Activated T-cell treated with anti-CD3 and anti-CD28 coated beads, Interleukin-2, amount 50 U/mL, for 1 hour (primary cell): Measurements from ENCODE around the gene GMDS.
"Not testable (repeated sequence)": the region's sequence is repeated elsewhere in the genome, so short reads cannot be mapped to it uniquely, and the experiment has no call there.

Source experiments
- DNase-seq: peaks from one replicate; pipeline ENCODE4 v3.0.0-alpha.2; 2020

Gene GMDS

DNA sequence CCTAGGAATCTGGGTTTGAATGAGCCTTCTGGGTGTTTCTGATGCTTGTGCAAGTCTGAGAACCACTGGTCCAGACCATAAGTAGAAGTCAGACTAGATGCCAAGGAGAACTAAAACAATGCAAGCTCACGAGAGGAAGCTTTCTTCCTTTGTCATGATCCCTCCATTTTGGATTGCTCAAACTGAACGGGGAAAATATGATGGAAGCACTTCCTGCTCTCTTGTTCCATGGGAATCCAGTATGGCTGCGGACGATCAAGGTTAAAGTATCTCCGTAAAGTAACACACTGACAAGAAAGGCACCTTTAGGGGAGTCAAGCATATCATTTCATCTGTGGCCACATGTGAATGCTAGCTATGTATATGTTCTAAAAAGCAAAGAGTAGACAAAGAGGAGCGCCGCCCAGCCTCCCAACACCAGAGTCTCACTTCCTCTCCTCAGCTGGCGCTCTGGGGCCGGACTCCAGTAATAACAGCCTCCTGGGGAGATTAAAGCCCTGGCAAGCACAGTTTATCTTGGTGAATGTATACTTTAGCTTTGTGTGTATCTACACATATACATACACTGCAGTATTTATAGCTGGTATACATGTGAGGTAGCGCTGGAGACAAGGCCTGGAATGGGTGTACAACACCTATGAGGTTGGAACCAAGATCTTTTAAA, 547.6 kb downstream of the GMDS start:
- no peak for DNase-seq

DNA sequence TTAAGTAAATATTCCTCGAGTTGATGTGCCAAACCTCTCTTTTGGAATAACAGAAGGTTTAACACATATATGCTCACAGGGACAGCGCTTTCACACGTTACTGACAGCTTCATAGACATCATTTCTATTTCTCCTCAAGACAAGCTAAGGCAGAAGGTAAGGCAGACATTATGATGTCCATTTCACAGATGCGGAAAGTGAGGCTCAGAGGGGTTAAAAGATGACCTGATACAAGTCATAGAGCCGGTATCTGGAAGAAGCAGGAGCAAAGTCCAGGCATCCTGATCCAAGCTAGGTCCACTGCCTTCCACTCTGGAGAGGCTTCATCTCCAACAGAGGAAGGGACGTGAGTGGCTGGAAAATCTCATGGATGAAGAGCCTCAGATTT, 548.9 kb downstream of the GMDS start:
- DNase-seq, result no peak

DNA sequence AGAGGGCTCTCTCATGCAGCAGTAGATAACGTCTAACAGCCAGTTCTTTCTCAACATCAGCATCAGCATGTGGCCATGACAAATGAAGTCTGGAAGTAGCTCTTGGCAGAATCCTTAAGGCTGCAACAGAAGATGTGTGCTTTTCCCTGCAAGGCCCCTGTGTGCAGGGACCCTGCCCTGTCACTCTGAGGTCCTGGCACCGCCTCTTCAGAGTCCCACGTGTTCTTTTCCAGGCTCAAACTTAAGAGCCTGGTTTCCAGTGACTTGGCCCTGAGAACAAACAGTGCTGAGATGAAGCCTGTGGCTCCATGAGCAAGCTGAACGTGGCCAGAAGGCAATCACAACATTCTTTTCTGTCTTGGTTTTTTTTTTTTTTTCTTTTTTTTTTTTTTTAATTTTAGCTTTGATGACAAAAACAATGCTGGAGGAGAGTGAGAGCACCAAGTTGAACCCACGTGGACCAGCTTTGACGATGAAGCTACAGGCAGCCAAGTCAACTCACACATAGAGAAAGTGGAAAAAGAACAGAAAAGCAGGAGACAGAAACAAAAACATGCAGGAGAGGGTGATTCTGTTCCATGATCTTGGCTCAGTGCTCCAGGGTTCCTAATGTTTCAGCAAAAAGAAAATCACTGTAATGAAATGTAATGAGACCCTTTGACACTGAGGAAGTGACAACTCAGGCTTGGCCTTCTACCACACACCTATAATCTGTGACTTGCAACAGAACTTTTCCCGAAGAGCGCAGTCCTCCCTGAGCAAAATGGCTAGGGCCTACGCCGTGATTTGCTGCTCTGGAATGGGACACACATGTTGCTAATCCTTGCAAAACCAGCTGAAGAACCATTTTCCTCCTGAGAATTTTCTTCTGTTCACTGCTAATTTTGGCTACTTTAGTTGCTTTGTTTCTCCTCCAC, 549.6 kb downstream of the GMDS start:
- DNase-seq, result no peak

DNA sequence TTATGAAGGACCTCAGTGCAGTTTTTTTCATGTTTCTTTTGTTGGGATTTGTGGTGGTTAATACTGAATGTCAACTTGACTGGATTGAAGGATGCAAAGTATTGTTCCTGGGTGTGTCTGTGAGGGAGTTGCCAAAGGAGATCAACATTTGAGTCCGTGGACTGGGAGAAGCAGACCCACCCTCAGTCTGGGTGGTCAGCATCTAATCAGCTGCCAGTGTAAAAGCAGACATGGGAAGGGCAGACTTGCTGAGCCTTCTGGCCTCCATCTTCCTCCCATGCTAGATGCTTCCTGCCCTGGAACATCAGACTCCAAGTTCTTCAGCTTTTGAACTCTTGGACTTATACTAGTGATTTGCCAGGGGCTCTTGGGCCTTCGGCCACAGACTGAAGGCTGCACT, 553.6 kb downstream of the GMDS start:
- DNase-seq, result not testable (repeated sequence)

DNA sequence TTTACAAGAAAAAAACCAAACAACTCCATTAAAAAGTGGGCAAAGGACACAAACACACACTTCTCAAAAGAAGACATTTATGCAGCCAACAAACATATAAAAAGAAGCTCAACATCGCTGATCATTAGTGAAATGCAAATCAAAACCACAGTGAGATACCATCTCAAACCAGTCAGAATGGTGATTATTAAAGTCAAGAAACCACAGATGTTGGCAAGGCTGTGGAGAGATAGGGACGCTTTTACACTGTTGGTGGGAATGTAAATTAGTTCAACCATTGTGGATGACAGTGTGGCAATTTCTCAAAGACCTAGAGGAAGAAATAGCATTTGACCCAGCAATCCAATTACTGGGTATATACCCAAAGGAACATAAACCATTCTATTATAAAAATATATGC, 554.7 kb downstream of the GMDS start:
- DNase-seq, result not testable (repeated sequence)

DNA sequence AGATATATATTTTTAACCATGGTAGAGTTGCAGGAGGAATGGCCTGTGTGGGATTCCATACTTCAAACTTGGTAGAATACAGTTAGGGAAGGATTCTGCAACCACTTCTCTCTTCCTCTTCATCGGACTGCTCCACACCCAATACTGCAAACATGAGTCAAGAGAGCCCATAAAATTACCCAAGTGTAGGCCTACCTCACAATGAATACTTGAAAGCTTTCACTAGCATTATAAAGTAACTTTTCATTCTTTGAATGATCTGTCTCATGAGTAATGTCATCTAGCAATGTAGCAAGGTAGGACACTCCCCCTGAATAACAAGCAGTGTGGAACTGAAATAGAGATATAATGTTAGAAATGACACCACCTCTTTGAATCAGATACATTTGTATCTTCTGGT, 556.3 kb downstream of the GMDS start:
- DNase-seq, result no peak

DNA sequence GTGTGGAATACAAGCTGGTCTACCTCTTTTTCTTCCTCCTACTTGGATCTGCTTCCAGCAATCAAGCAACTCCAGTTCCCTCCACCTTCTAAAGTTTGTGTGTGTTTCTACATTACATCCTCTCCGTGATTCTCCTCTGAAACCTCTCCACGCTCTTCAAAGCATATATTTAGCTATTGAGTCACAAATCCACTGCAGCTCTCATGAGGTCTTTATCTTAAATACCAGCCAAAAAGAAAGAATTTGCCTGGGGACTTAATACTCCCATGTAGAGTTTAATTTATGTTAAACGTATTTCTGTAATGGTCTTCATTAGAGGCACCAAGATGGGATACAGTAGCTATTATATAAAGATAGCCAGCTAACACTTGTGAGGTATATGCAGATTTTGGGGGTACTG, 557.0 kb downstream of the GMDS start:
- DNase-seq, result no peak

DNA sequence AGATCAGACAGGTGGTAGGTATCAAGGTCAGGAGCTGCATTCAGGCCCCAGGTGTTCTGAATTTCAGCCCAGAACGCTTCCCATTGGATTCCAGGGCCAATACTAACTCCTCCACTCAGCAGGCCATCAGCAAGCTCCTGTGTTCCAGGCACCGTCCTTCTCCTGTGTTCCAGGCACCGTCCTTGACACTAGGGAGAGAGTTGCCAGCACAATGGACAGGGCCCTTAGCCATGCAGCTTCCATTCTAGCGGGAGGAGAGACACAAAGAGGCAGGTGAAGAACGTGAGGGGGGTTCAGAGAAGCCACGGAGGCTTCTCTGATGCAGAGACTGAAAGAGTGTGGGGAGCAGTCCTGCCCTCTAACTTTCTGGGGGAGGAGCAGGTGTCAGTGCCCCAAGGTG, 558.0 kb downstream of the GMDS start:
- no peak for DNase-seq

DNA sequence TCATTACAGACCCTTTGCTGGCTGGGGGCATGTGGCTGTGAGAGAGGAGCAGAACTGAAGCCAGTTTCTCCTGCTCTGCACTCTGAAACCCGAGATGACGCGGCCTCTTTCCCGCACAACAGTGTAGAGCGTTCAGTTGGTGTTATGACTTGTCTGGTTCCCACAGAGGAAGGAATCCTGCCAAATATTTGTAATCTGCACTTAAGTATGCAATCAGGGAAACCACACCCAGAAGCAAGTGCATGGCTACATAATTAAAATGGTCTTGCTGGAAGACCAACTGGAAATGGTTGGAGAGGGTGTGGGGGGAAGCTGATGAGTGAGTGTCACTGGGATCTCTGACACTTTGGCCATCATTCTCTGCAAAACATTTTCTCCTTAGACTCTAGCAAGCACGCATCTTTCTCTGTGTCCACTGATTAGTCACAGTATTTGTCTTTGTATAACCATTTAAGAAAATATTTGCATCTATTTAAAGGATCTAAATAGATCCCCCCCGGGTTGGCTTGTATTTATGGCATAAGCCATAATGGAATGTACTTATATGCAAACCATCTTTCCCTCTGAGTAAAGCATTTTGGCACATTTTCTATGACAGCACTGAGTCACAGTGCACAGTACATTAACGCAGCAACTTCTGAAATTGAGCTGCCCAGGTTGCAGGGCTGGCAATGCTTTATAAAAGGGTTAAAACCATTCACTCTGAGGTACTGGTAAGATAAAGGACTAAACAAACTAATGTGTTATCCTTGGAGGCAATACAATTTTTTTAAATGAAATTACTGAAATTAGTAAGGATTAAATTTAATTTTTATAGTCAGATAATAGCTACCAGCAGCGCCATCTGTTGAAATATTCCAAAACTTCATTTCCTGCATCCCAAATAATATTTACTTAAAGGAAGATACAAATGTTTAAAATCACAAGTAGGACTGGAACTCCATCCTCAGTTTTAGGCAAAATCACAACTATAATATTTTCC, 559.0 kb downstream of the GMDS start:
- no peak for DNase-seq

DNA sequence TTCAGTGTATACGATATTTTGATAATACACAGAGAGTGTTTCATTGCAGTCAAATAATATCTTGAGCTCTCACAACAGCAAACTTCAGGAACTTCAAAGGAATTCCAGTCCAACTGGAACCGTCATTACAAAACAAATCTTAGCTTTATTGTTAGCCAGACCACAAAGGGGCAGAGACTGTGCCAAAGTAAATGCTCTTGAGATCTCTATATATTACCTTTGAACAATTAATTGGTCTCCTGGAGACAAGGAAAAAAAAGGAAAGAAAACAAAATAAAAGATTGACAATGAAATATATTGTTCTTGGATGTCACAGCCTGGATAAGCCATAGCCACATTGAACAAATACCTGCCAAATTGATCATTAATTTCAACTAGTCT, 565.7 kb downstream of the GMDS start:
- no peak for DNase-seq

DNA sequence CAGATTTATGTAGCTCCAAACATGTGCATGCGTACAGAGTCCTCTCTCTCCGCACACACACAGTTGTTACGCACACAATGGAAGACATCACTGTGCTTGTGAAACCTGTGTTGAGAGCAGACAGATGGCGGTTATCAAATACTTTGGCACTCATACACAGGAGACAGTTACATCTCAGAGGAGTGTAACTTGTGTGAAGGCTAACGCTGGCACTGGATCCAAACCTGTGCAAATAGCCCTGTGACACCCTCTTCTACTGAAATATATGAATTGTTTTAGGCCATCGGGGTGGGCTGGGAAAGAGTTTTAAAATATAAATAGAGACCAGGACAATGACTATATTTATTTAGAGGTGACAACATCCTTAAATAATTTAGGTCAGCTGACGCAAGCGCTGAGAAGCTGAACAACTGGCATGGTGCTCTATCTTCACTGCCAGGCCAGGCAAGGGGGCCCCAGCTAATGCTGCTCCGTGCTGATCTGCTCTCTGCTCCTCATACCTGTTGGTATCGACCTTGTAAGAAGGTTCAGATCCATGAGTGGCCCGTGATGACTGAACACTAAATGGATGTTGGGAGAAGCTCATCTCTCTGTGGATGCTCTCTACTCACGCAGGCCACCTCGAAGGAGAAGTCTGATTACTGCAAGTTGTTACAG, 566.2 kb downstream of the GMDS start:
- DNase-seq, result no peak

DNA sequence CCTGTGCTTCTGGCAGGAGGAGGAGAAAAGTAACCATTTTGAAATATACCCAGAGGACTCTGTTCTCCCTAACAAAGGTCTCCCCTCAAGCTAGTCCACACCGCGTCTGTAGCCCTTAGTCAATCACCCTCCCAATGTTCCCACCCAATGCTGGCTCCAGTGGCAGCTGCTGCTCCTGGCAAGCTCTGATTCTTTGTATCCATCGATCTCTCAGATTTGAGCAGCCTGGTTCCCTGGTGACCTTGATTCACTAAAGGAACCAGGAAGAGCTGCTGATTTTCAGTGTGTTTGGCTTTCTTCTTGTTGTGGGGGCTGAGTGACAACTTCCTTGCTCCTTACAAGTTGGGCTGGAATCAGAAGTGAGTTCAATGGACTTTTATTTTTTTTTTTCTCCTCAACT, 567.2 kb downstream of the GMDS start:
- DNase-seq, result no peak

DNA sequence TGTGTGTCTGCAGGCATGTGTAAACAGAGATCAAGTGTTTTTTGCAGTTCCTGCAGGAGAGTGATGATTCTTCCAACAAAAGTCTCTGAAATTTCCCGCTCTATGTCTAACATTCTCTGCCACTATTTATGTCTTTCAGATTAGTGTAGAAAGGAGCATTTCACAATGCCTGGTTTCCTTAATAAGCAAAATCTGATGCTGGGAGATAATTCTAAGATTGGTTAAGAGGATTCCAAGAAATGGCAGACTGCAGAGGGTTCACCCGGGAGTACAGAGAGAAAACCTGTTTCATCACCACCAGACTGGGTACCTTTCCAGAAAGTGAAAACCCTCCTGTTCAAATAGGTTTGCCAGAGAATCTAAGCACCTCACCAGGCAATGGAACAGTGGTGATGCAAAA, 573.0 kb downstream of the GMDS start:
- no peak for DNase-seq

DNA sequence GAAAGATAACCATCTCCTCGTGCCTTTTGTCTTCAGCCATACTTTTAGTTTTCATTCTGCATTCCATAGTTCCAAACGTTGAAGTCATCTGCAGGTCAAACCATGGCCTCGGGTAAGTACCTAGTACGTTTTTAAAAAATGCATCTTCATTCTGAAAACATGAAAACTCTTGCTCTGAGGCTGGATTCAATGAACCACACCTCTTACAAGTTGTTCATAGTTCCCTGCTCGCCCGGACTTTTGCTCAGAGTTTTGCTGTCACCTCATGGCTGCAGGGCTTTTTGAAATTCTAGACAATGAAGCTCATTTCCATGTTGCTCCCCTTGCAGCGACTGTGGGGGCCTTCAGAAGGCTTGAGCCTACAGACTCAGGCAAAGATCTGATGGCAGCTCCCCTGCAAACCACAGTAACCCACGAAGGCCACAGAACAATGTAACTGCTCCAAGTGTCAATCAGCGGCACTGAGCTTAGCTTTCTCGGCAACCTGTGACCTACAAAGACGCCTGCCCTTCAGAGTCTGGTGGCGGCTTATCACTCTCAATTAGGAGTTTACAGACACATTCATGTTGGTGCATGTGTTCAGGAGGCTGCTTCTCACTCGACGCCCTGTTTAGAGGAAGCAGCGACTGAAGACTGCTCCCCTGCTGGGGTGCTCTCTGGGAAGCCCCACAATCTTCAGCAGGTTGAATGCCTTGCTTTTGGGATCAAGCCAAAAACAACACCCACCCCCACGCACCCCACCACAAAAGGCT, 574.5 kb downstream of the GMDS start:
- no peak for DNase-seq

DNA sequence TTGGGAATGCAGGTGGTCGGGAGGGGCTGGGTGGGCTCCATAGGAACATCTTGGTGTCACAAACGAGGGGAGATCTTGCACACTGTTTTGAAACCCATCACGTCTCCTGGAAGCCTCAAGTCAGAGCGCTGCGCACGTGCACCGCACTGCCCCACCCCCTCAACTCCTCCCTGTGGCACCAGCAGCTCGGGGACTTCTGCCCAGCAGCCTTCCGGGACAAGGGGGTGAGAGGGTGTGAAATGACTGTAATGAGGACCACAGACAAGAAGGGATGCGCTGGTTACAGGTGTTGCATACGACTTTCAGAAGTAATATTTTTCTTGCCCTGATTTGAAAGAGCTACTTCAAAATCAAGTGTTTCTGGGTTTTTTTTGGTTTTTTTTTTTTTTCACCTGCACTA, 575.4 kb downstream of the GMDS start:
- DNase-seq, result no peak

DNA sequence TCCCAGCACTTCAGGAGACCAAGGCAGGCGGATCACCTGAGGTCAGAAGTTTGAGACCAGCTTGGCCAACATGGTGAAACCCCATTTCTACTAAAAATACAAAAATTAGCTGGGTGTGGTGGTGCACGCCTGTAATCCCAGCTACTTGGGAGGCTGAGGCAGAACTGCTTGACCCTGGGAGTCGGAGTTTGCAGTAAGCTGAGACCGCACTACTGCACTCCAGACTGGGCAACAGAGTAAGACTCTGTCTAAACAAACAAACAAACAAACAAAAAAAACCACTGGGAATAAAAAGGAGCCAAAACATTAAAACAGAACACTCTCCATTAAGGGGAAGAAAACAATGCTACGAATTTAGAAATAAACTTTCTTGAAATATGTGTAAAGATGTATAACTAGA, 576.9 kb downstream of the GMDS start:
- not testable (repeated sequence) for DNase-seq

DNA sequence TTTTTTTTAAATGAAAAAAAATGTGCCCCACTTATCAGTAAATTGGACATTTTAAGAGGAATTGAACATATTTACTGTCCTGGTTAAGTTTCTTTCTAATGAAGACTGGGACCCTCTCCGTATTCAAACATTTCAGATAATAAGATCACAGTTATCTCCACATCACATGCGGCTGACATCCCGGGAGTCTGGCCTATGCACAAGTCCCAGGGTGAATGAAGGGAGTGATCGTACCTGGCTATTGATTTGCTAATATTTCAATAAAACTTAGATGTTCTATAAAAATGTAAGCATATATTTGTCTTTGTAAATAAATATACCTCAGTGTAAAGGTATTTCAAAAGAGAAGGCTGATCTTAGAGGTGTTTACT, 577.6 kb downstream of the GMDS start:
- no peak for DNase-seq

DNA sequence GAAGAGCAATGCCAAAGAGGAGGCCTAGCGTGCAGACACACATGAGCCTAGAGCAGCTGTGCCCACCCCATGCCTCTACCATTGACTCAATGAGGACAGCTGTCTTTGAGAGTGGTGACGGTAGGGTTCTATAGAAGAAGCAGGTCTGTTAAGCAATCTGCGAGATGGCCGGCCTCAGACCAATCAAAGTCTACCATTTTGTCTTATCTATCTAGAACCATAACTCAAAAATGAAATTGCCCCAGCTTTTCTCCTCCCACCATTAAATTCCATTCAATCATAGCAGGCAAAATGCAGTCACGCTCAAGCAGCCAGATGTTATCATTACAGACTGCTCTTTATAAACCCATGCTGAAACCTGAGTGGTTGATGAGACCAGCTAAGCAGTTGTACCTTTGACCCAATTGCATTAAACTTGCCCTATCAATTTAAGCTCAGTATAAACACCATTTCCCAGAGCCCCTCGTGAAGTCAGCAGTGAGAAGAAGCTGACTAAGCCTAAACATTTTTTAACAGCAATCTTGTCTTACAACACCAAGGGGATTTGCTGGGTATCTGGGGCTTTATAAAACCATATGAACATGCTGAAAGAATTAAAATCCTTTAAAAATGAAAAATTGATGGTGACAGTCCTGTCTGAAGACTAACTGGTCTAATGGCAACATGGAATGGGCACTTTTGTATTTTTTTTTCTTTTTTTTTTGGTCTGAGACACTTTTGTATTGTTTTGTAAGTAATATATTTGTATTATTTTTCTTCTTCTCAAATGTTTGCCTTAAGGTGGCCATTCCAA, 578.2 kb downstream of the GMDS start:
- no peak for DNase-seq

DNA sequence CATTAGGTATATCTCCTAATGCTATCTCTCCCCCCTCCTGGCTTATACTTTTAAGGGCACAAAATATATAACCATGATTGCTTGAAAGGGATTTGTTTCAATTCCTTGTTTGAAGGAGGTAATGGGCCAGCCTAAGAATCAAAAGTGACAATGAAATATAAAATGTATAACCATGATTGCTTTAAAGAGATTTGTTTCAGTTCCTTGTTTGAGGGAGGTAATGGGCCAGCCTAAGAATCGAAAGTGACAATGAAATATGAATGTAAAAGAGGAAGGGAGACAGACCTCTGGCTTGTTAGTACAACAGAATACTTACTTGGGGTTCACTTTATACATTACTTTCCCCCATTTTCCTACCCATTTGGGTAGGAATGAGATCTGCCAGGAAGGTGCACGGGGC, 580.2 kb downstream of the GMDS start:
- DNase-seq, result no peak

DNA sequence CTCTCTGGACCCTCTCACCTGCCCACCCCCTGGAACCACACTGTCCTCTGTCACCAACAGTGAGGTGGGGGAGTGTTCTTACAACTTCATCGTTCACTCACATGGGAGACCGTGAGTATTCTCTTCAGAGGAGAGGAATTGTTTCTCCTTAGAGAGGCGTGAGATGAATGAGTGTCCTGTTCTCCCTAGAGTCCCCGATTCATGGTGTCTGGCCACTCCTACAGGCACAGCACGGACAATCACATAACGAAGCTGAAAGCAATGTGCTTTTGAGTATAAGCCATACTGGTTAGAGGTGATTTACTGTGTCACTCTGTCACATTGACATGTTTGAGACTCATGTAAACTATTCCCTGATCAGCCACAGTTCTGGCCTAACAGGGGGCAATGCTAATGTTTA, 581.1 kb downstream of the GMDS start:
- DNase-seq, result no peak

DNA sequence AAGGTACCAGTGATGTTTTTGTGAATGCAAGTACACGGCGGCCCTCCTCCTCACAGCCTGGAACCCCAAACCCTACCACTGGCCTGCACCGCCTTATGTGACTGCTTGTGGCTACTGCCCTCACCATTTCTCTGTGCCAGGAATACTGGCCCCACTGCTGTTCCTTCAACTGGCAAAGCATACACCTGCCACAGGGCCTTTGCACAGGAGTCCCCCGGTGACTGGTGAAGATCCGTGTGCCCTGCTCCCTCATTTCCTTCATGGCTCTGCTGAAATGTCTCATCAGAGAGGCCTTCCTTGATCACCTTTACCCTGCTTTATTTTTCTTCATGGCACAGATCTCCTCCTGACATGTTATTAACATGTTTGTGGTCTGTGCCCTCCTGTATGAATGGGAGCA, 581.9 kb downstream of the GMDS start:
- no peak for DNase-seq
